ENCODE data around the gene PTPA. TPM values are rescaled to one million over a fixed set of nuclear protein-coding genes. Genes with fewer than 3 reads are reported as not detected.
A peak's percentile ranks its signal among the peaks of the same experiment; 100 is the strongest.

Gene PTPA
- total and polyA plus RNA-seq, 10 of the 15 experiments (the other 5 are each of a cell fraction or from before 2014, with no cell fraction given): 1.6 to 111 (median 55.1) TPM

DNA sequence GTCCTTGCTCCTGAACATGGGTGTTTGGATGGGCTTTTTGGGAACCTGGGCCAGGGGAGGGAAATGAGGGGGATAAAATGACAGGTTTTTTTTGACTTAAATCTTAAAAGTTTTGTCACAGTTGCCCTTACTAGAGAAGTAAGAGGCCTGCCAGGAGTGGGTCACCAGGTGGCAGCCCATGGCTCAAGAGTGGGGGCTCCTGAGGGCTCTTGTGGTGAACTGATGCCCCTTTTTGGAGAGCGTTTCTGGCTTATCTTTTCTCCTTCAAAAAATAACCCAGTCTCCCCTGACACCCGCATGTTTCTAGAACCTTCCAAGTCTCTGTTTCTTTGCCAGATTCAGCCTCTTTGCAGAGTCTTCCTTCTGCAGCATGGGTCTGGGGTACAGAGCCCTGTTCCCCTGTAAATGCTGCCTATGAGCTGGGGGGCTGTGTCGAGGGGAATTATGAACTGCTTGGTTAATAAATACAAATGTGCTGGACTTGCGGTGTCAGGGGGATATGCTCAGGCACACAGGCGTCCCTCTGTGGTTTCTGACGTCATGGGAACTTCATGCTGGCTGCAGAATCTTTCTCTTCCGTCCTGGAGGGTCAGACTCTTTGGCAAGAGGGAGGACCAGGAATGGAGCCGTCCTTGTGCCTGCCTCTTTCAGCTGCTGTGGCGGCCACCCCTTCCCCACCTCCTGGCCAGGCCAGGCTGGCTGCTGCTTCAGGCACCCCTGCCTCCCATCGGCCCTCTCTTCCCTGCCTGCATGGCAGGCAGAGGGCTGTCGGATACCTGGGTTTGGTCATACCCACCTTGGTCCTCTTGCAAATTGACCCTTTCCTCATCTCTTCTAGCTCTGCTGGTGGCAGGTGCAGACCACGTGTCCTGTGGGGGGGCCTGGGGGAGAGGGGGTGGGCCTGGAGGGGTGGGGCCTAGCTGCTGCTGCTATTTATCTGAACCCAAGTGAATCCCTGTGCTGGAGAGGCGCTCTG, 30.1 kb downstream of the PTPA start (continued):
- TF ChIP-seq EED (IDR thresholded peaks at IDR 0.05; ENCODE audit: low read depth) (peak; percentile 94), SIN3A (IDR thresholded peaks at IDR 0.05; ENCODE audit: low read depth, low read length) (peak; percentile 47; the same call in 1 of the 2 replicates), CHD2 (IDR thresholded peaks at IDR 0.05; ENCODE audit: borderline replicate concordance, low read depth, low read length) (peak; percentile 53; the same call in 1 of the 2 replicates), EP300 (IDR thresholded peaks at IDR 0.05; ENCODE audit: borderline replicate concordance in 1 of 2, control insufficient read depth in 1 of 2, low read depth in 2 of 2, low read length in 2 of 2) (peak; percentile 70 to 75), LARP7 (IDR thresholded peaks at IDR 0.05) (peak; percentile 52; the same call in 1 of the 2 replicates), CBX3 (IDR thresholded peaks at IDR 0.05; ENCODE audit: borderline replicate concordance, low read depth) (no peak), SUZ12 (IDR thresholded peaks at IDR 0.05; ENCODE audit: unreplicated experiment) (no peak), GATAD2B (conservative IDR thresholded peaks at IDR 0.05; ENCODE audit: low read depth) (peak; percentile 45; the same call in 1 of the 2 replicates), SMARCA5 (IDR thresholded peaks at IDR 0.05) (peak; percentile 17; the same call in 1 of the 2 replicates), BCL11A (IDR thresholded peaks at IDR 0.05; ENCODE audit: low read depth, low read length) (peak; percentile 67; the same call in 1 of the 2 replicates), BACH1 (IDR thresholded peaks at IDR 0.05; ENCODE audit: borderline replicate concordance) (peak; percentile 26; the same call in 1 of the 2 replicates), NFYB (IDR thresholded peaks at IDR 0.05; ENCODE audit: insufficient read depth, low read depth, low read length) (no peak), SPI1 (IDR thresholded peaks at IDR 0.05; ENCODE audit: borderline replicate concordance, insufficient read depth, low read depth, low read length) (peak; percentile 25; the same call in 1 of the 2 replicates), NBN (IDR thresholded peaks at IDR 0.05) (peak; percentile 85), PKNOX1 (IDR thresholded peaks at IDR 0.05) (0 out of 2 replicates have a peak, but pooled peaks have one; percentile 17), GABPA (IDR thresholded peaks at IDR 0.05; ENCODE audit: low read depth) (no peak), STAT3 (IDR thresholded peaks at IDR 0.05; ENCODE audit: low read depth, low read length) (peak; percentile 66; the same call in 1 of the 2 replicates), FOXK2 (IDR thresholded peaks at IDR 0.05) (peak; percentile 79; the same call in 1 of the 2 replicates), CBX5 (IDR thresholded peaks at IDR 0.05; ENCODE audit: low read depth) (no peak), IKZF2 (IDR thresholded peaks at IDR 0.05) (peak; percentile 82 to 88), MEF2B (IDR thresholded peaks at IDR 0.05; ENCODE audit: partially characterized antibody, poor library complexity, severe bottlenecking) (peak; percentile 60), ZNF217 (IDR thresholded peaks at IDR 0.05) (no peak), RFX5 (IDR thresholded peaks at IDR 0.05; ENCODE audit: low read depth, low read length) (0 out of 2 replicates have a peak, but pooled peaks have one; percentile 42), NFIC (IDR thresholded peaks at IDR 0.05; ENCODE audit: low read depth, low read length) (peak; percentile 74; the same call in 1 of the 2 replicates), SKIL (IDR thresholded peaks at IDR 0.05; ENCODE audit: low read depth, poor library complexity, severe bottlenecking) (peak; percentile 68), JUNB (IDR thresholded peaks at IDR 0.05) (0 out of 2 replicates have a peak, but pooled peaks have one; percentile 40), PAX5 (IDR thresholded peaks at IDR 0.05; ENCODE audit: borderline replicate concordance, low read depth, low read length) (peak; percentile 86), IKZF1 (conservative IDR thresholded peaks at IDR 0.05) (peak; percentile 96), YY1 (IDR thresholded peaks at IDR 0.05; ENCODE audit: low read depth, low read length) (0 out of 2 replicates have a peak, but pooled peaks have one; percentile 38)
